ENCODE results near the gene ZNF345. TPM values are rescaled to one million over a fixed set of nuclear protein-coding genes. Genes with fewer than 3 reads are reported as not detected.

Gene ZNF345
- total and polyA plus RNA-seq, 10 of the 15 experiments (the other 5 are each of a cell fraction or from before 2014, with no cell fraction given) = 1.3 to 3.0 (median 2.0) TPM

- no peak overlapping the region for H3K27ac ChIP-seq (ENCODE audit: control insufficient read depth, insufficient read depth)
- intact Hi-C loops (cut with micrococcal nuclease; ENCODE audit: unreplicated experiment) (no loop called here), in situ Hi-C loops (cut with MboI) (no loop called here)
- RAD21 ChIA-PET (ENCODE audit: unreplicated experiment) = no interaction called here
- no TSS peak for BruUV-seq (replicated peaks)
- no peaks in the 10 kb centered on the region for H3K36me3 ChIP-seq (ENCODE audit: control insufficient read depth in 2 of 2, insufficient read depth in 2 of 2, low read length in 1 of 2)
- TF ChIP-seq NR2F1 (conservative IDR thresholded peaks at IDR 0.05) (no peak), EGR1 (IDR thresholded peaks at IDR 0.05; ENCODE audit: borderline replicate concordance in 1 of 2, low read depth in 2 of 2, low read length in 2 of 2) (no peak), STAT3 (IDR thresholded peaks at IDR 0.05; ENCODE audit: low read depth, low read length) (no peak), MXI1 (IDR thresholded peaks at IDR 0.05; ENCODE audit: low read depth, low read length) (no peak), NR2C2 (IDR thresholded peaks at IDR 0.05; ENCODE audit: borderline replicate concordance, control insufficient read depth, insufficient read length, low read depth) (no peak), IKZF2 (IDR thresholded peaks at IDR 0.05) (no peak), RBBP5 (conservative IDR thresholded peaks at IDR 0.05) (no peak), RAD21 (IDR thresholded peaks at IDR 0.05; ENCODE audit: insufficient read depth, low read depth, low read length) (no peak), NBN (IDR thresholded peaks at IDR 0.05) (no peak), FOS (IDR thresholded peaks at IDR 0.05; ENCODE audit: borderline replicate concordance, extremely low read depth, insufficient read length) (no peak), POLR2A (IDR thresholded peaks at IDR 0.05; ENCODE audit: low read depth, low read length) (no peak), CHD1 (IDR thresholded peaks at IDR 0.05; ENCODE audit: low read depth, low read length) (no peak), E2F4 (IDR thresholded peaks at IDR 0.05; ENCODE audit: low read depth, low read length) (no peak), TARDBP (IDR thresholded peaks at IDR 0.05; ENCODE audit: borderline replicate concordance) (no peak)
- TF ChIP-seq, protein P1, sequence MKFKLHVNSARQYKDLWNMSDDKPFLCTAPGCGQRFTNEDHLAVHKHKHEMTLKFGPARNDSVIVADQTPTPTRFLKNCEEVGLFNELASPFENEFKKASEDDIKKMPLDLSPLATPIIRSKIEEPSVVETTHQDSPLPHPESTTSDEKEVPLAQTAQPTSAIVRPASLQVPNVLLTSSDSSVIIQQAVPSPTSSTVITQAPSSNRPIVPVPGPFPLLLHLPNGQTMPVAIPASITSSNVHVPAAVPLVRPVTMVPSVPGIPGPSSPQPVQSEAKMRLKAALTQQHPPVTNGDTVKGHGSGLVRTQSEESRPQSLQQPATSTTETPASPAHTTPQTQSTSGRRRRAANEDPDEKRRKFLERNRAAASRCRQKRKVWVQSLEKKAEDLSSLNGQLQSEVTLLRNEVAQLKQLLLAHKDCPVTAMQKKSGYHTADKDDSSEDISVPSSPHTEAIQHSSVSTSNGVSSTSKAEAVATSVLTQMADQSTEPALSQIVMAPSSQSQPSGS (IDR thresholded peaks at IDR 0.05; ENCODE audit: low read length) = no peak
- H4K20me1 ChIP-seq (ENCODE audit: control insufficient read depth, insufficient read depth) = no peaks in the 10 kb centered on the region
- H3K79me2 ChIP-seq (ENCODE audit: control insufficient read depth, insufficient read depth, low read length) = peaks cover 5% of the 10 kb centered on the region
- 0 out of 2 replicates have a peak overlapping the region, but pooled peaks have one; percentile 96 for H2AFZ ChIP-seq (ENCODE audit: control insufficient read depth, low read depth, low read length)
- CTCF ChIA-PET = no interaction called here
- ATAC-seq = no peak
- no peaks in the 10 kb centered on the region for H3K27me3 ChIP-seq (replicated peaks in 1 of 2; ENCODE audit: control insufficient read depth in 2 of 2, insufficient read depth in 2 of 2, low read length in 1 of 2)
- peaks cover 4% of the 10 kb centered on the region; the same call in 1 of the 2 replicates for H3K4me1 ChIP-seq (ENCODE audit: control insufficient read depth, insufficient read depth, low read length)
- FAIRE-seq = no peak
- H3K4me2 ChIP-seq (ENCODE audit: control insufficient read depth, insufficient read depth) = peak overlapping the region; percentile 93
- SMC1A ChIA-PET (ENCODE audit: uncharacterized antibody, unreplicated experiment) = interaction anchor here (1.2 kb wide), 1 partner anchor 15 kb away, joined by 3 read pairs; no protein-coding TSS in a partner anchor
- POLR2A ChIA-PET = no interaction called here
- H3K4me3 ChIP-seq = peak overlapping the region; percentile 72; the same call in 1 of the 2 replicates
- no peak for DNase-seq (ENCODE audit: low read depth, low spot score)
- H3K9me3 ChIP-seq (replicated peaks; ENCODE audit: control insufficient read depth, insufficient read depth, low read length) = peaks cover 8% of the 10 kb centered on the region; the same call in 2 of the 3 replicates
- no peak overlapping the region for H3K9ac ChIP-seq (ENCODE audit: control insufficient read depth, insufficient read depth, low read length)
- no CpG with 5 or more reads among the region's 3 CpGs for WGBS (ENCODE audit: insufficient coverage, insufficient replicate concordance, low lambda C conversion rate, missing lambda C conversion rate)
Measured at GRCh38 chr19:36851898-36852297, 1.2 kb downstream of the ZNF345 start.
